ENCODE data around the gene ISX.

ISX gene

DNA sequence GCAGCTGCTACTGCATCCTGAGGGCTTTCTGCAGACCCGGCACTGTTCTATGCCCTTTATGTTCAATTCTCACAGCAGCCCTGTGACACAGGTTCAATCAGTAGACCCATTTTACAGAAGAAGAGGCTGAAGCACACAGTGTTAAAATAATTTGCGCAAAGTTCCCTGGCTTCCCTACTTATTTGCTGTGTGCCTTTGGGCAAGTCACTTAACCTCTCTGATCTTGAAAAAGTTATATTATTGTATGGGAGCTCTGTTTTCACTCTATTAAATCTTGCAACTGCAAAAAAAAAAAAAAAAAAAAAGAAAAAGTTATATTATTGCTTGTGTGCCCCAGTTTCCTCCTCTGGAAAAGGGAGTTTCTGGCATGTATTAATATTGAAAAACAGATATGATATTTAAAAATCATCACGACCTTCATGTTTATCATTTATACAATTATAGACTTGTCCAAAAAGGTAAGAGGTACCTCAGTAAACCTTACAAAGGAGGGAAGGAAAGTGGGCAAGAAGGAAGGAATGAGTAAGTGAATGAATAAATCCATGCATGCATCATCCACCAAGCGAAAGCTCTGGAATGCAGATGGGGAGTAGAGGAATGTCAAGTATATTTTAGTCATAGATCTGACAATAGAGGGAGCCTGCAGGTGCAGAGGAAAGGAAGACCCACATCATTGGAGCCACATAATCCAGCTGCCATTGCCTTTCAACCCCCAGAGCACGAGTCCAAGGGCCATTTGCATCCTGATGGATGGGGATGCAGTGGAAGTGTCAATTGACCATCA lies 21.2 kb upstream of the ISX start:
- TF ChIP-seq, protein P1, sequence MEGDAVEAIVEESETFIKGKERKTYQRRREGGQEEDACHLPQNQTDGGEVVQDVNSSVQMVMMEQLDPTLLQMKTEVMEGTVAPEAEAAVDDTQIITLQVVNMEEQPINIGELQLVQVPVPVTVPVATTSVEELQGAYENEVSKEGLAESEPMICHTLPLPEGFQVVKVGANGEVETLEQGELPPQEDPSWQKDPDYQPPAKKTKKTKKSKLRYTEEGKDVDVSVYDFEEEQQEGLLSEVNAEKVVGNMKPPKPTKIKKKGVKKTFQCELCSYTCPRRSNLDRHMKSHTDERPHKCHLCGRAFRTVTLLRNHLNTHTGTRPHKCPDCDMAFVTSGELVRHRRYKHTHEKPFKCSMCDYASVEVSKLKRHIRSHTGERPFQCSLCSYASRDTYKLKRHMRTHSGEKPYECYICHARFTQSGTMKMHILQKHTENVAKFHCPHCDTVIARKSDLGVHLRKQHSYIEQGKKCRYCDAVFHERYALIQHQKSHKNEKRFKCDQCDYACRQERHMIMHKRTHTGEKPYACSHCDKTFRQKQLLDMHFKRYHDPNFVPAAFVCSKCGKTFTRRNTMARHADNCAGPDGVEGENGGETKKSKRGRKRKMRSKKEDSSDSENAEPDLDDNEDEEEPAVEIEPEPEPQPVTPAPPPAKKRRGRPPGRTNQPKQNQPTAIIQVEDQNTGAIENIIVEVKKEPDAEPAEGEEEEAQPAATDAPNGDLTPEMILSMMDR (IDR thresholded peaks at IDR 0.05), result no peak

DNA sequence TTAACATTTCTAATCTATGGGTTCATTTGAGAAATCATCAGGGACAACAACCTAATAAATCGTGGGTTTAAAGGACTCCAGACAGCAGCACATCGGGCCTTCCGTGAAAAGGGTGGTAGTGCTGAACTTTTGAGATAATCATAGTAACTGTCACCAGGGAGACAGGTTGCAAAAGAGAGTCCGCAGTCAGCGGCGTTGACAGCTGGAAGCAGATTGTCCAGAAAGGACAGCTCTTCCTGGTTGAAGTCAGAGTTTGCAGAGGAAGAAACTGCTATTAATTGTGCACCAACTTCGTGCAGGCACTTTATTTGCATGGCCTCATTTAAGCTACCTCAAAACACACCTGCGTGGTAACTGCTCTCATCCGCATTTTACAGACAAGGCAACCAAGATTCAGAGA lies 20.5 kb upstream of the ISX start:
- TF ChIP-seq, protein P1 (IDR thresholded peaks at IDR 0.05), result no peak

DNA sequence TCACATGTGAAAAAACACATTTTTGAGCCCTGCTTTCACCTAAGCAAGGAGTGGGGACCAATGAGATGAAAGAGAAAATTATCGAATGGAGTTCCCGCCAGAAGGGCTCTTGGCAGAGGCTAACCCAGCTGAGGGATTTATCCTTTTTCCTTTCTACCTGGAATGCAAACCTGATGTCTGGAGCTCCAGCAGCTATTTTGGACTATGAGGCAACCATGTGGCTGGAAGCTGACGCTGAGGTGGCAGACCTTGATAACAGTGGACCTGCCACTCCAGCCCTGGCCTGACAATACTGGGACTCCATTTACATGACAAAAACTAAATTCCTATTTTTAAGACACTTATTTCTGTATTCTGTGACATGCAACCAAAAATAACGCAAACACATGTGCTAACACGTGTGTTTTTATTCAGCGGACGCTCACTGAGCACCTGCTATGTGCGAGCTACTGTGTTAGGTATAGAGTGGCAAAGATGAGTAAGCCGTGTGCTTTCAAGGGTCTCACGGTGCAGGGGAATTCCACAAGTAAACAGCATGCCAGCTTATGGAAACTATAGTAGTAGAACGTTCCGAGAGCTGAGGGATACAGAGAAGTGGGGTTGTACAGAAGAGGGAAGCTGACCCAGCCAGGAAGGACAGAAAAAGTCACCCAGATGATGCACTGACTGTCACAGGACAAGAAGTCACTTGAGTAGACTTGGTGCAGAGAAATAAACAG lies 19.1 kb upstream of the ISX start:
- TF ChIP-seq, protein P1 (IDR thresholded peaks at IDR 0.05), result no peak

- TF ChIP-seq, protein P1 (IDR thresholded peaks at IDR 0.05), result no peak
Measured at GRCh38 chr22:35051013-35051535, 14.9 kb upstream of the ISX start.

DNA sequence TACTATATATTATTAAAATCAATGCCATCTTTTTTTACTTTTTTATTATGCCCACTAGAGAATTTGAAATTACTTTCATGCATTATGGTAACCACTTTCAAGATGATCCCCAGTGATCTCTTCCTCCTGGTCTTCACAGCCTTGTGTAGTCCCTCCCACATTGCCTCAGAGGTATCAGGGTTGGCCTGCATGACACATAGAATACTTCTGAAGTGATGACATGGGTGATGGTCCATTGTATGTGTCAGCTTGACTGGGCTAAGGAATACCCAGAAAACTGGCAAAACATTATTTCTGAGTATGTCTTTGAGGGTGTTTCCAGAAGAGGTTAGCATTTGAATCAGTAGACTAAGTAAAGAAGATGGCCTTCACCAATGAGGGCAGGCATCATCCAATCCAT lies 14.2 kb upstream of the ISX start:
- TF ChIP-seq, protein P1 (IDR thresholded peaks at IDR 0.05), result no peak

GRCh38 chr22:35053060-35053835 lies 12.7 kb upstream of the ISX start:
- TF ChIP-seq, protein P1 (IDR thresholded peaks at IDR 0.05), result no peak

GRCh38 chr22:35054064-35054463 lies 11.9 kb upstream of the ISX start:
- TF ChIP-seq, protein P1 (IDR thresholded peaks at IDR 0.05), result no peak

Data from LNCAP (cell line).